RWPE1 (cell line): ENCODE data around the gene TMEM176A.

Experiments
- CTCF ChIA-PET: fragments of 350-600 bp; sonication (Branson Sonifier 250); formaldehyde crosslinking; extraction: SDS; loops from one replicate; lab custom pipeline; 2021; lab: Yijun Ruan, JAX
- POLR2A ChIA-PET: fragments of 400-600 bp; formaldehyde crosslinking; extraction: SDS; loops from one replicate; lab custom pipeline; 2020; ENCODE audit warnings: antibody characterized with exemption; ENCODE audit not compliant: low non-redundant PET; lab: Yijun Ruan, JAX
- DNase-seq: peaks from one replicate; pipeline ENCODE4 v3.0.0; 2012; ENCODE audit warnings: low spot score
- H3K27ac ChIP-seq: fragments of 450-650 bp; 2 replicates; pipeline ENCODE4 v1.5.1; 2017
- TF ChIP-seq, protein P1 (sequence below): fragments of 450-650 bp; conservative IDR thresholded peaks from 2 replicates; pipeline ENCODE4 v1.5.1; 2017; ENCODE audit warnings: low read depth, mild to moderate bottlenecking

The TMEM176A gene

DNA sequence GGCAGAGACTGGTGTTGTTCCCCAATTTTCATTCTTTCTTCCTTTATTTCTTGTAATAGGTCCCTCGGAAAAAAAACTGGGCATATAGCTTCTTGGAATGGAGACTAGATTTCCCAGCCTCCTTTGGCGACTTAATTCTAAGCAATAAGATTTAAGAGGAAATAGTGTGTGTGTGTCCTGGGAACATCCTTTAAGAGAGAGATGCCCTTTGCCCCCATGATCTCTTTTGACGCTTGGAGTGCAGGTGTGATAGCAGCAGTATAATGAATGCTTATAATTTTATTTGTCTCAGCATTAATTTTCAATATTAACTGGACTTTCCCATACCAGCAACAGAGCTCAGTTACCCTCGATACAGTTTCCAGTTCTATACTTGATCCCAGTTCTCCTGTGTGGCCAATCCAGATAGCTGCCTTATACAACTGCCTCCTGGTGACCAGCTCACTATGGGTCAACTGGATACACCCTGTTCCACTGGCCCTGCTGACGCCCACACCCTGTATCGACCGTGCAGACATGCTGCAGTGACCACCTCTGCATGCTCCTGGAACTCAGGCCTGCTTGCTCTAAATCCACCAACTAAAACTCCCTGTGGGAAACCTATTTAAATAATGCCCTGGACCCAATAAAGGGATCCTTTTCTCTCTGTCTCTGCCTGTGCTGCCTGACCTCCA, 13.9 kb downstream of the TMEM176A start:
- no peak for DNase-seq
- POLR2A ChIA-PET, result no interaction called here
- TF ChIP-seq, protein P1, sequence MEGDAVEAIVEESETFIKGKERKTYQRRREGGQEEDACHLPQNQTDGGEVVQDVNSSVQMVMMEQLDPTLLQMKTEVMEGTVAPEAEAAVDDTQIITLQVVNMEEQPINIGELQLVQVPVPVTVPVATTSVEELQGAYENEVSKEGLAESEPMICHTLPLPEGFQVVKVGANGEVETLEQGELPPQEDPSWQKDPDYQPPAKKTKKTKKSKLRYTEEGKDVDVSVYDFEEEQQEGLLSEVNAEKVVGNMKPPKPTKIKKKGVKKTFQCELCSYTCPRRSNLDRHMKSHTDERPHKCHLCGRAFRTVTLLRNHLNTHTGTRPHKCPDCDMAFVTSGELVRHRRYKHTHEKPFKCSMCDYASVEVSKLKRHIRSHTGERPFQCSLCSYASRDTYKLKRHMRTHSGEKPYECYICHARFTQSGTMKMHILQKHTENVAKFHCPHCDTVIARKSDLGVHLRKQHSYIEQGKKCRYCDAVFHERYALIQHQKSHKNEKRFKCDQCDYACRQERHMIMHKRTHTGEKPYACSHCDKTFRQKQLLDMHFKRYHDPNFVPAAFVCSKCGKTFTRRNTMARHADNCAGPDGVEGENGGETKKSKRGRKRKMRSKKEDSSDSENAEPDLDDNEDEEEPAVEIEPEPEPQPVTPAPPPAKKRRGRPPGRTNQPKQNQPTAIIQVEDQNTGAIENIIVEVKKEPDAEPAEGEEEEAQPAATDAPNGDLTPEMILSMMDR, result no peak
- CTCF ChIA-PET, result interaction anchor here (0.7 kb wide), 1 partner anchor 110 kb away, joined by 3 read pairs; no protein-coding TSS in a partner anchor
- no peak overlapping the region for H3K27ac ChIP-seq

DNA sequence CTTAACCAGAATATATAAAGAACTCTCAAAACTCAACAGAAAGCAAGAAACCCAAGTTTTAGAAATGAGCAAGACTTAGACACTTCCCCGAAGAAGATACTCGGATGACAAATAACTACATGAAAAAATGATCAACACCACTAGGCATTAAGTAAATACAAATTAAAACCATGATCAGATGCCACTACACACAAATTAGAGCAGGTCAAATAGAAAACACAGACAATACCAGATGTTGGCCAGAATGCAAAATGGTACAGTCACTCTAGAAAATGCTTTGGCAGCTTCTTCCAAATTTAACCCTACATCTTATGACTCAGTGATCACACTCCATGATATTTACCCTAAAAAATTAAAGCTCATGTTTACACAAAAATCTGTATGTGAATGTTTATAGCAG, 18.4 kb downstream of the TMEM176A start:
- ChIA-PET POLR2A (no interaction called here), CTCF (no interaction called here)
- no peak overlapping the region for H3K27ac ChIP-seq
- TF ChIP-seq, protein P1, result no peak
- DNase-seq, result no peak

- ChIA-PET CTCF (no interaction called here), POLR2A (no interaction called here)
- H3K27ac ChIP-seq, result no peak overlapping the region
- TF ChIP-seq, protein P1, result no peak
- DNase-seq, result no peak
Measured at GRCh38 chr7:150820148-150820547, 19.6 kb downstream of the TMEM176A start.

GRCh38 chr7:150820578-150821198, 20.1 kb downstream of the TMEM176A start:
- TF ChIP-seq, protein P1, result no peak
- ChIA-PET CTCF (no interaction called here), POLR2A (no interaction called here)
- no peak for DNase-seq
- H3K27ac ChIP-seq, result no peak overlapping the region

DNA sequence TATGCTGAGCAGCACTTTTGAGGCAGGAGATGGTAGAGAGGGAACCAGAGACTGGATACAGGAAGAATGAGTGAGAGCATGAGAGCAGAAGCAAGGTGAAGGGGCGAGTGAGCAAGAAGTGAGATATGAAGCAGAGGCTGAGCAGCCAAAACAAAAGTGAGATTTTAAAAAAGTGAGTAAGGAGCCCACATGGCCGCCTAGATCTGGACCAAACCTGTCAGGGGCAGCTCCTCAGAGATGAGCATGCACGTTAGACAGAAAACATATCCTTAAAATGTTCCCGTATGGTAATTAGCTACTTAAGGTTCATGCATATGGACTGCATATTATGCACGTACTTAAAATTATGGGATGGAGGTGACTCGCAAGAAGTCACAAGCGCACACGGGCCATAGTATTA, 22.5 kb downstream of the TMEM176A start:
- no peak for DNase-seq
- ChIA-PET CTCF (no interaction called here), POLR2A (no interaction called here)
- TF ChIP-seq, protein P1, result no peak
- H3K27ac ChIP-seq, result no peak overlapping the region

DNA sequence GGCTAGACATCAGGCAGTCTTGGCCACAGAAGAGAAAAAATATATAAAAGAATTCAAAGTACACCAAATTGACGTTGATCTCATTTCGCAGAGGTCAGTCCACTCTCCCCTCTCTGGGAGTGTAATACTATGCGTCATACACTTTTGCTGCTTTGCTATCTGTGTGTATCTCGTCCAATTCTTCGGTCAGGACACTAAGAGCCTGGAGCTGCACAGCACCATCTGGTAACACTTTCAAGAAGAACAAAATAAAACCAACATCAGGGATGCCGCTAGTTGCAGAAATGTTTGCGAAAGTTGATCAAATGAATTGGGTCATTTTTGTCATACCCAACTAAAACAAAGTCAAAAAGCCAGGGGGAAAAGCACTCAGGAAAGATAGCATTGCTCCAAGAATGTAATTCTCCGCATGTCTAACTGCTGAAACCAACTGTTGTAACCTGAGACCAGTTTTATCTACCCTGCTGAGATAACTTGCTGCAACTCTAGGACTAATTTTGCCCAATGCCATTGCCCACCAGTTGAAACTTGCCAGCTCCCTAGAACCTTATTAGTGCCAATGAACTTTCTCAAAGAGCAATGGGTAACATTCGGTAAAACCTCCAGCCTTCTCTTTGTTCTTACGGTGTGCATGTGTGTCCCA, 23.0 kb downstream of the TMEM176A start:
- H3K27ac ChIP-seq, result no peak overlapping the region
- TF ChIP-seq, protein P1, result no peak
- POLR2A ChIA-PET, result no interaction called here
- CTCF ChIA-PET, result no interaction called here
- DNase-seq, result no peak
